ENCODE measurements around the gene FSIP2. TPM values are rescaled to one million over a fixed set of nuclear protein-coding genes. Genes with fewer than 3 reads are reported as not detected.

The FSIP2 gene, protein sequence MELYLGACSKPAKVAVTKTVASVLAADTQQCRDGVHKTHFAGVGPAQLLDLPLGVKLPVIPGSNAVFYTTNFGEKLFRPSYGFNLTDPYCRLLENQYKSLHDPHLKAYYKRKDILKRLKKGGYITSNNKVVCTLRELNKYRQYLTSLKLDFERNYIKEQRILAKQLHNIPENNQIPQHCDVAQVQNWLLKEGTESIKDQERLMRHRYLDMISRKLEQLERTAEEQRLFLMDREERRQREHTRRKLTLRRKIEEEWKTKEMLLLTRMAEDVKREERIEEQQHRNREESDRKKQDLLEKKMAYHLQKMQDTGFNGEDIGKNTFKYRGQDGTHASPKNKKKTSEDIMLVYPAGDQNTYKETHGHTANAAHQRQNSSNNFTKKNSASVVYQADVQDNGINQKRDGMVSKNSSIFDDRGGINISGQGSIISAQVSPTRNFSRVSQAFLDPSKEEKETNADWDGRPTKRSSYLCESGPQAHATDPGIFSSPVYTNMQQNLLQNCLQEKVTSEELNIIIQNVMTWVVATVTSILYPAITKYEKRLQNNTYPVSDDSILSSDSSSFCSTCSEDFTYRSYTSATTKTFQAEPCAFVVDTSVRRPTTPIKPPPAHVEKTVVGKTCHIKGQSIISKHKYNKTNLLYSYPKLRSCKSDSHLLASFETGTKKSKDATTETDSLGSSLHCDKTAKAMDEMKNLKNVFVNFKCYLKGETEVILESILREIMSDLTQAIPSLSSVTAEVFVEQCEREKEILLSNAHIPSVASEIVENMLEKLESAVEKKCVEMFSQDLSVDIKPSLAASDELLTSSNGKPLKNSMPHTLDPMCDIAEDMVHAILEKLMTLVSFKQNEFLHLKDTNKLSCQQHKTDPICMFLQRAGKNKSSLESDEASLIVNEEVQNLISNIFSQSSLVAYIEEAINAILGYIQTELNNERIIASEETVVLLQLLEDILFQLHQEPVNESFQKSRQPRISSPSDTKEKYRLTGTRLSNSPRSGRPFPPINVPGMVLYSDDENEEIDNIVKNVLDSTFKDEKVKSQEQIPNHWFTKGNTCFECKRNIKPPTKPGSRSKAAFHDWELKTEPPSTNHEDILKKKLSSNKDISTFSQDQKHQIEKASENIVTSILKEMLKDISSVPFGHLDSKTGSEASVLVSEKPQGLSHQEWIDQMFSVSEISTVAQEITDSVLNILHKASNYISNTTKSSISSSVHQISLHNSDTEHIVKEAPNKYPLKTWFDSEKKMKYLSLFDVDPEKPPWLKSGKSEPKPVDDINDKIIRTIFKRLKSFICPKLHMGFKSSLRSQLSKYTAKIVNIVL (N-terminal part only)
- polyA plus RNA-seq (2013, experiment 1 of 2): 0.80 TPM
- polyA plus RNA-seq (2013, experiment 2 of 2): 2.0 TPM

DNA sequence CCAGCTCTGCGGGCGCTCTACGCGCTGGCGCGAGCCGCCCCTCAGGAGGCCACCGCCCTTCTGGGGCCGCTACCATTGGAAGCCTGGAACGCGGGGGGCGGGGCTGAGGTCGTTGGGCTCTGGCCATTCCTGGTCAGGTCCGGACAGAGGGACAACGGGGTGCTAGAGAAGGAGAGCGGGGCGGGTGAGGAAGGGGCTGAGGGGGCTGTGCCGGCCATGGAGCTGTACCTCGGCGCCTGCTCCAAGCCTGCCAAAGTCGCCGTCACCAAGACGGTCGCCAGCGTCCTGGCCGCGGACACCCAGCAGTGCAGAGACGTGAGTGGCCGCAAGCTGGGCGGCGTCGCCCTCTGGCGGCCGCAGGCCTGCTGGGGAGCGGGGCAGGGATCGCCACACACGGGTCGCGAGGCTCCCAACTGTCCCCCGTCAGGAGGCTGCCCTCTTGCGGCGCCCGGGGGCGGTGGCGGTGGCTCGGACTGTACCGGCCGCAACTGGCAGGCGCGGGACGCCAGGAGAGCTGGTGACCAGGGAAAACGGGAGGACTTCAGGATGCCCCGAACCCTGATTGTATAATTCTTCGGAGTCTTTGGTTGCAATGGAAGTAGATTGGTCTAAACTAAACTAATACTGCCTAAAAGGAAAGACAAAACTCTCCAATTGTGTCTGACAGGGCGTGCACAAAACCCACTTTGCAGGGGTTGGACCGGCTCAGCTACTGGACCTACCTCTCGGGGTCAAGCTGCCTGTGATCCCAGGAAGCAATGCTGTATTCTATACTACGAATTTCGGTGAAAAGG is at the start of gene FSIP2:
Gene FSIP2, plus strand, starts transcription at position 126 of the 794 bp plus-strand sequence. Its CDS starts 91 bp downstream, at position 217.
- H3K9ac ChIP-seq (ENCODE audit: low read depth, low read length): peak within 1 kb of the TSS; percentile 42; the same call in 1 of the 2 replicates
- WGBS: 9% methylated on average over 59 of the region's 59 CpGs
- H3K4me3 ChIP-seq (ENCODE audit: low read length): peak within 1 kb of the TSS; percentile 77

DNA sequence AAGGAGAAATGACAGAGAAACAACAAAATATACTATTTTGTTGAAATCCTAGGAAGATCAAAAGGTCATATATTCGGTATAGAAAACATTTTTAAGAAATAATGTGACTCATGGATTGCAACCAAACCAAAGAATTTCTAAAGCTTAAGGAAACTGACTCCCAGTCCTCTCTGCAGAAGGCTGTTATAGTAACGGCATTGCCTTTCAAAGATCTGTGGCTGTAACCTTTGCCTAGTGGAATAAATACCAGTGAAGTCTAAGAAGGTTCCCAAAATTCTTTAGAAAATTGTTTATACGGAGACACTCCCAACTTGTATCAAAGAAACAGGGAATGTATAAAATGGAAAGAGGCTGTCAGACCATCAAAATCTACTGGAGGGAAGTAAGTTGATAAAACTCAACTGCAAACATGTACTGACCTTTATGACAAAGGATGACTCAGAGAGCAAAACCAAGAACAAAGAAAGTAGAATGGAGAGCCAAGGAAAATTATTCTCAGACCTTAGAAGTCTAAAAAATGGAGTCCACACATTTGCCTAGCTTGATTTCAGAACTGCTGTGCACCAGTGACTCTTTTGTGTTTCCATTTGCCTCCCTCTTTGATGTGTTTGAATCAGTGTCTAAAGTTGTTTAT is 48.6 kb upstream of the FSIP2 start:
- Histone ChIP-seq H3K9me3 (ENCODE audit: insufficient read depth, low read depth, low read length) (no peaks in the 10 kb centered on the region), H3K9ac (ENCODE audit: low read depth, low read length) (no peak overlapping the region), H3K4me3 (ENCODE audit: low read length) (no peak overlapping the region), H3K27me3 (ENCODE audit: insufficient read depth, low read length) (no peaks in the 10 kb centered on the region), H3K4me1 (ENCODE audit: insufficient read depth, low read length) (no peaks in the 10 kb centered on the region), H3K36me3 (ENCODE audit: insufficient read depth, low read length) (no peaks in the 10 kb centered on the region), H3K27ac (ENCODE audit: low read depth, low read length) (no peak overlapping the region)
- whole genome bisulfite sequencing: 99% methylated on average over 3 of the region's 3 CpGs

More for the DNA sequence above, at the start of gene FSIP2:
- Histone ChIP-seq H3K36me3 (ENCODE audit: insufficient read depth, low read length) (no peaks in the 10 kb centered on the region), H3K27ac (ENCODE audit: low read depth, low read length) (no peak within 1 kb of the TSS), H3K4me1 (ENCODE audit: insufficient read depth, low read length) (peaks cover 6% of the 10 kb centered on the region; the same call in 1 of the 2 replicates), H3K27me3 (ENCODE audit: insufficient read depth, low read length) (0 out of 2 replicates have a peak, but pooled peaks cover 4% of the 10 kb centered on the region), H3K9me3 (ENCODE audit: insufficient read depth, low read depth, low read length) (no peaks in the 10 kb centered on the region)

DNA sequence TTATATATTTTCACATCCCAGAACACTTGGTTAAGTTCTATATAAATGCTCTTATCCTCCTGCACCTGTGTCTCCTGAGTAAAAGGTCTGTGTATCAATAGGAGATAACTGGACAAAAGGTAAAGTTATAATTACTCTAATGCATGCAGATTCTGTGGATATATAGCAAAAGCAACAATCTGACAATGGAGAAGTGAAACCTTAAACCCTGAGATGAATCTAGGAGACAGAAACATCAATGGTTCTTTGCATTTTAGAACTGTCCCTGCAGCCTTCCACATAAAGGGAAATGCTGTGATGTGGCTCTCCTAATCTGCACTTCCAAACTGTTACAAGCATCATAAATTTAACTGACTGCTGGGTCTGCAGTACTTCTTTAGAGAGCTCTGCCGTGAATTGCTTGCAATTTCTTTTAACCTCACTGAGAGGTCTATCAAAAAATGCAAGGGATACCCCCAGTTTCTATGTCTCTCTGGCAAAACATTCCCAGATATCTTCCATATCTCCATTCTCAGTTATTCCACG is 42.8 kb upstream of the FSIP2 start:
- peaks cover 3% of the 10 kb centered on the region; the same call in 1 of the 2 replicates for H3K4me1 ChIP-seq (ENCODE audit: insufficient read depth, low read length)
- WGBS: 98% methylated on average over 2 of the region's 2 CpGs
- H3K27me3 ChIP-seq (ENCODE audit: insufficient read depth, low read length): no peaks in the 10 kb centered on the region
- H3K9me3 ChIP-seq (ENCODE audit: insufficient read depth, low read depth, low read length): no peaks in the 10 kb centered on the region
- no peaks in the 10 kb centered on the region for H3K36me3 ChIP-seq (ENCODE audit: insufficient read depth, low read length)
- H3K4me3 ChIP-seq (ENCODE audit: low read length): no peak overlapping the region
- no peak overlapping the region for H3K9ac ChIP-seq (ENCODE audit: low read depth, low read length)
- no peak overlapping the region for H3K27ac ChIP-seq (ENCODE audit: low read depth, low read length)

DNA sequence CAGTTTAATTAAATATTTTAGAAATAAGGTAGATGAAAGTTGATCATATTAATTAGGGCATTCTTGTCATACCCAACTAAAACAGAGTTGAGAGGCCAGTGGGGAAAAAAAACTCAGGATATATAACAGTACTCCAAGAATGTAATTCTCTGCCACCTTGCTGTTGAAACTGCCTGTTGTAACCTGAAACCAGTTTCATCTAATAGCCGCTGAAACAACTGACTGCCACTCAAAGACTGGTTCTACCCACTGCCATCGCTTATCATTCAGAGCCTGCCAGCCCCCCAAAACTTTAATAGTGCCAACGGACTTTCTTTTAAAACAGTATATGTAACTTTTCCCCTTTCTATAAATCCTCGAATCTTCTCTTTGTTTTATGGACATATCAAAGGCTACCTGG is 37.7 kb upstream of the FSIP2 start:
- H3K27ac ChIP-seq (ENCODE audit: low read depth, low read length): no peak overlapping the region
- no peaks in the 10 kb centered on the region for H3K9me3 ChIP-seq (ENCODE audit: insufficient read depth, low read depth, low read length)
- H3K4me1 ChIP-seq (ENCODE audit: insufficient read depth, low read length): peaks cover 10% of the 10 kb centered on the region; the same call in 1 of the 2 replicates
- H3K36me3 ChIP-seq (ENCODE audit: insufficient read depth, low read length): no peaks in the 10 kb centered on the region
- WGBS: 63% methylated on average over 4 of the region's 4 CpGs
- no peaks in the 10 kb centered on the region for H3K27me3 ChIP-seq (ENCODE audit: insufficient read depth, low read length)
- H3K9ac ChIP-seq (ENCODE audit: low read depth, low read length): no peak overlapping the region
- no peak overlapping the region for H3K4me3 ChIP-seq (ENCODE audit: low read length)

DNA sequence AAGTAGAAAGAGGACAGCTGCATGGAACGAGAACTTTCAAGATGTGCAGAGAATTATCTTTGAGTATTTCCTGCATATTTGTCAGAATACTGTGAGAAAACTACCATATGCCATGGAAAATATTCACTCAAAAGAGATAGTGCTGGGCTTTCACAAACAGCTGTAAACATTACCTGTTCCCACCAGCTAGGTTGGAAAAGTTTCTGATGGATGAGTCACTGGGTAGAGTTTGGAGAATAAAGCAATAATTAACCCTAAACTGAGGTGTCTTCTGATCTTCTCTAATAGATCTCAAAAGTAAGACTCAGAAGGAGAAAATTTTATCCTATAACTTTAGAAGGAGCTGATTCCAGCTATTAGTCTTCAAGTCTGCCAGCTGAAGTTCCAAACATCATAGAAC is 3.9 kb upstream of the FSIP2 start:
- Histone ChIP-seq H3K27ac (ENCODE audit: low read depth, low read length) (no peak overlapping the region), H3K4me3 (ENCODE audit: low read length) (no peak overlapping the region), H3K9ac (ENCODE audit: low read depth, low read length) (no peak overlapping the region), H3K36me3 (ENCODE audit: insufficient read depth, low read length) (no peaks in the 10 kb centered on the region), H3K9me3 (ENCODE audit: insufficient read depth, low read depth, low read length) (no peaks in the 10 kb centered on the region), H3K4me1 (ENCODE audit: insufficient read depth, low read length) (peaks cover 6% of the 10 kb centered on the region; the same call in 1 of the 2 replicates), H3K27me3 (ENCODE audit: insufficient read depth, low read length) (0 out of 2 replicates have a peak, but pooled peaks cover 4% of the 10 kb centered on the region)
- 100% methylated on average over 1 of the region's 1 CpG for WGBS

DNA sequence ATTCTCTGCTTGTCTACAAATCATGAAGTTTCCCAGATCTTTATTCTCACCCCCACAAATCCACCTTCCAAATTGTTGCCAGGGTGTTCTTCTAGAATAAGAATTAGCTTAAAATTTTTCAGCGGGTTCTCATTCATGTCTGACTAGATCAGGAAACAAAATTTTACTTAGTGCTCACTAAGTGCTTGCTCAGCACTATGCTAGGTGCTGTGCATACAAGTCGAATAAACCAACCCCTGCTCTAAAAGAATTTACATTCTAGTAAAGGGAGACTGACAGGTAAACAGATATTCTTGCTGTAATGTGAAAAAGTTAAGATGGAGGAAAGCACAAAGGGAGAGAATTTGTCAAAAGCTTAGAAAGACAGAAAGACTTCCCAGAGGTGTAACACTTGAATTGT is 2.4 kb upstream of the FSIP2 start:
- H3K9me3 ChIP-seq (ENCODE audit: insufficient read depth, low read depth, low read length): no peaks in the 10 kb centered on the region
- no peak overlapping the region for H3K4me3 ChIP-seq (ENCODE audit: low read length)
- H3K27me3 ChIP-seq (ENCODE audit: insufficient read depth, low read length): 0 out of 2 replicates have a peak, but pooled peaks cover 4% of the 10 kb centered on the region
- H3K9ac ChIP-seq (ENCODE audit: low read depth, low read length): no peak overlapping the region
- H3K27ac ChIP-seq (ENCODE audit: low read depth, low read length): no peak overlapping the region
- H3K4me1 ChIP-seq (ENCODE audit: insufficient read depth, low read length): peaks cover 6% of the 10 kb centered on the region; the same call in 1 of the 2 replicates
- H3K36me3 ChIP-seq (ENCODE audit: insufficient read depth, low read length): no peaks in the 10 kb centered on the region
- WGBS: 83% methylated on average over 2 of the region's 2 CpGs

DNA sequence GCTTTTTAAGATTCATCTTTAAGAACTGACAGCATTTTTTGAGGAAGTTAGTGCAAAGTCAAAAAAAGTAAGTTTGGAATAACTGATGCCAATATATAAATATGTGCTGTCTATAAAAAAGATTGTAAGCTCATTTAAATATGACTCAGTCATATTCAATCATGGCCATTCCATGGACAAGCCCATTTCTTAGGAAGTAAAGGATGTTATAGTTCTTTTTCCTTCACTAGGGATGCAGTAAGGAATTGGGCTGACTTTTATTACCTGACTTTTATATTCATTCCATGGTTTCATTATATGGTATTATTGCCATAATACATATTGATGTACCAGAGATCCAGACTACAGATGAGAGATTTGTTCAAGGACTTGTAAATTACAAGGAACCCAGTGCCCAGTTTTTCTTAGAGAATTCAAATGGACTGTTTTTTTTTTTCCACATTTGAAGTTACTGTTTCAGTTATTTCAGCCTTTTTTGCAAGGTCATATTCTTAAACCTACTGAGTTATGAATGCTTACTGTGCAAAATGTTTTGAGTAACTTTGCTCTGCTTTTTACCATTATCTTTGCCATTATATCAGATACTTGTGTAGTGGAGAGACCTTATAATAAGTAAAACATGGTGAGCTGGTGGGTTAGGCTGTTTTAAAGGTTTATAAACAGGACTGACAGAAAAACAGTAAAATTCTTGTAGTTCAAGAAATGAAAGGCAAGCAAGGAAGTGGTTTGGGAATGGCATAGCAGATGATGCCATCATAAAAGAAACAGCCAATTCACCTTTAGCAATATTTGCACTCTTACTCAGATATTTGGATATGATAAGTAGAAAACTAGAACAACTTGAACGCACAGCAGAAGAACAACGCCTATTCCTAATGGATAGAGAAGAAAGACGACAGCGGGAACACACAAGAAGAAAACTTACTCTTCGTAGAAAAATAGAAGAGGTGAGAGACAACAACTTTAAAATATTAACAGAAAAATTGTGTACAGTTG is 7.6 kb downstream of the FSIP2 start:
- WGBS: 99% methylated on average over 5 of the region's 5 CpGs
- Histone ChIP-seq H3K27me3 (ENCODE audit: insufficient read depth, low read length) (no peaks in the 10 kb centered on the region), H3K9ac (ENCODE audit: low read depth, low read length) (no peak overlapping the region)

DNA sequence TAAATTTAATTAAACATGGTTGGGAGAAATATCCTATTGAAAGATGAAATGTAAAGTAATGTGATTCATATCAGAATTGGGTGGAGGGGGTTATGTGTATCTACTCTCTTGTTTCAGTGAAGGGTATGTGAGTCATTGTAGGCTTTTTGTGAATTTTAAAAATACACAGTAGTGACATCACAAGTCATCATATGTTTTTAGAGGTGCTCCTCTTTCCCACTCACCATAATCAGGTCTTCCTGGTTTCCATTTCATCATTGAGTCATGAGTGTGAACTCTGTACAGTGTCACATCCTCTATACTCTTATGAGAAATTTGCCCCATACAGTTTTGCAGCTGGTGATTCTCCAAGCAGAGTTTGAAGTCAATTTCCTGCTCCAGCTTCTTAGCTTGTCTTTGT is 18.8 kb downstream of the FSIP2 start:
- no peak overlapping the region for H3K27ac ChIP-seq (ENCODE audit: low read depth, low read length)
- no peak overlapping the region for H3K4me3 ChIP-seq (ENCODE audit: low read length)
- H3K9me3 ChIP-seq (ENCODE audit: insufficient read depth, low read depth, low read length): no peaks in the 10 kb centered on the region
- H3K9ac ChIP-seq (ENCODE audit: low read depth, low read length): no peak overlapping the region
- no peaks in the 10 kb centered on the region for H3K36me3 ChIP-seq (ENCODE audit: insufficient read depth, low read length)
- no peaks in the 10 kb centered on the region for H3K4me1 ChIP-seq (ENCODE audit: insufficient read depth, low read length)
- no peaks in the 10 kb centered on the region for H3K27me3 ChIP-seq (ENCODE audit: insufficient read depth, low read length)

More for the DNA sequence above, 7.6 kb downstream of the FSIP2 start:
- Histone ChIP-seq H3K36me3 (ENCODE audit: insufficient read depth, low read length) (no peaks in the 10 kb centered on the region), H3K4me3 (ENCODE audit: low read length) (no peak overlapping the region), H3K27ac (ENCODE audit: low read depth, low read length) (no peak overlapping the region), H3K9me3 (ENCODE audit: insufficient read depth, low read depth, low read length) (no peaks in the 10 kb centered on the region), H3K4me1 (ENCODE audit: insufficient read depth, low read length) (no peaks in the 10 kb centered on the region)

DNA sequence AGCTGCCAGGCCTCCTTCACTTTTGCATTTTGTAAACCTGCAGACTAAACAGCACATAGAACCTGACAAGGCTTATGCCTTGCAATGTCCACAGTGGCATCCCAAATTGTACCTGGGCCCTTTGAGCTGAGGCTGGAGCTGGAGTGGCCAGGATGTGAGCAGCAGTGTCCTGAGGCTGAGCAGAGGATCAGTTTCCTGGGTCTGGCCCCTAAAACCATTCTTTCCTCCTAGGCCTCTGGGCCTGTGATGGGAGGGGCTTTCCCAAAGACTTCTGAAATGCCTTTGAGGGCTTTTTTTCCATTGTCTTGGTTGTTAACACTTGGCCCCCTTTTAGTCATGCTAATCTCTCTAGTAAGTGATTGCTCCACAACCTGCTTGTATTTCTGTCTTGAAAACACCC is 32.8 kb downstream of the FSIP2 start:
- Histone ChIP-seq H3K9ac (ENCODE audit: low read depth, low read length) (no peak overlapping the region), H3K4me1 (ENCODE audit: insufficient read depth, low read length) (no peaks in the 10 kb centered on the region), H3K27ac (ENCODE audit: low read depth, low read length) (no peak overlapping the region), H3K27me3 (ENCODE audit: insufficient read depth, low read length) (no peaks in the 10 kb centered on the region), H3K36me3 (ENCODE audit: insufficient read depth, low read length) (peaks cover 8% of the 10 kb centered on the region), H3K4me3 (ENCODE audit: low read length) (no peak overlapping the region), H3K9me3 (ENCODE audit: insufficient read depth, low read depth, low read length) (peaks cover 47% of the 10 kb centered on the region)

Measured in HUES64 (cell line).